ENCODE data around the gene MVD. TPM values are rescaled to one million over a fixed set of nuclear protein-coding genes. Genes with fewer than 3 reads are reported as not detected.

The MVD gene
- polyA plus RNA-seq, 4 donors: 28.4 to 115 (median 34.9) TPM

DNA sequence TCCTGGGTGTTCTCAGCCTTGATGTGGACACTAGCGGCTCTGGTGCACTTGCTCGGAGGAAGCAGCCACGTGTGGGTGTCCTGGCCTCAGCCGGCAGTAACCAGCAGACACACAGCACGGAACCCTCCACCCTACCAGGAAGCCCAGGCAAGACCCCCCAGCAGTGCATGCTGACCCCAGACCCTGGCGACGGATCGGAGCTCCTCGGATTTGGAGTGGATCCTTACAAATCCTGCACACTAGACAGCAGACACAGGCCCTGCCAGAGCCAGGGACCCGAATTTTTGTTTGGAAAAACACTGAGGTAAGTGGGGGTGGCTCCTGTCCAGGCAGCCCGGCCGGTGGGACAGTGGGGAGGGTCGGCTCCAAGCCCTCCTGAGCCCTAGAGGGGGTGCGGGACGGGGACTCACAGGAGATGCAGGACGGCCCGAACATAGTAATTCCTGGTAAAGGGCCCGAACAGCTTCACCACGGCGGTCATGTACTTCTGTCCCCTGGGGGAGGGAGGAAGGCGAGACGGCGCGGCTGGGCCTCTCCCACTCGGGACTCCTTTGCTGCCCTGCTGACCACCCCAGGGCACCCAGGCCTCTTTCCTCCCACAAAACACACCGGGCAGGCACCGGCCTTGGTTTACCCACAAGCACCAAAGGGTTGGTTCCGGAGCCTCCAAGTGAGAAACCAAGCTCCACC is 16.4 kb downstream of the MVD start:
- Histone ChIP-seq H3K4me1 (ENCODE audit: control insufficient read depth in 3 of 3, insufficient read depth in 2 of 3, low read depth in 1 of 3, low read length in 2 of 3) (peaks cover 0 to 12% (median 6%) of the 10 kb centered on the region in 3 donors), H3K27ac (ENCODE audit: low read depth in 1 of 3, low read length in 2 of 3) (no peak overlapping the region), H3K9me3 (ENCODE audit: control insufficient read depth in 2 of 2, insufficient read depth in 1 of 2, low read depth in 1 of 2, low read length in 1 of 2) (no peaks in the 10 kb centered on the region), H3K36me3 (ENCODE audit: control insufficient read depth in 3 of 3, insufficient read depth in 2 of 3, low read depth in 1 of 3, low read length in 3 of 3) (peaks cover 0 to 58% (median 0%) of the 10 kb centered on the region in 3 donors), H3K27me3 (ENCODE audit: control insufficient read depth in 3 of 3, insufficient read depth in 3 of 3, low read length in 3 of 3) (no peaks in the 10 kb centered on the region), H3K4me3 (ENCODE audit: low read depth in 1 of 3, low read length in 3 of 3) (no peak overlapping the region)
- 89 to 94% (median 91%) methylated on average over 21 to 28 of the region's 28 CpGs for WGBS, 3 donors
- FAIRE-seq (no peak), DNase-seq (no peak)

DNA sequence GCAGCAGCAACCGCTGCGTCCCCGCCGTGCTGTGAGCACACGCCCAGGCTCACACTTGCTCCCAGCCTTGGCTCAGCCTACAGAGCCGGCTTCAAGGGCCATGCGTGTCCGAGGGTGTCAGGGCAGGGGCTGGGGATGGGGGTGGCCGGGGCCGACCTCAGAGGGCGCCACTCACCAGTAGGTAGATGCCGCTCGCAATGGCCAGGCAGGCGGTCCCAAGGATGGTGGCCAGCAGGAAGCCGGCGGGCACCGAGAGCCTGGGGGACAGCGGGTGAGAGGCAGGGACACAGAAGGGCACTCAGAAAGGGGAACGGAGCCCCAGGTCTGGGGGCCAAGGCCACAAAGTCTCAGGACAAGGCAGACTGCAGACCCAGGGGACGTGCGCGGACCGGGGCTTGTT is 16.9 kb downstream of the MVD start:
- H3K27ac ChIP-seq (ENCODE audit: low read depth in 1 of 3, low read length in 2 of 3): no peak overlapping the region
- FAIRE-seq (no peak), DNase-seq (no peak)

DNA sequence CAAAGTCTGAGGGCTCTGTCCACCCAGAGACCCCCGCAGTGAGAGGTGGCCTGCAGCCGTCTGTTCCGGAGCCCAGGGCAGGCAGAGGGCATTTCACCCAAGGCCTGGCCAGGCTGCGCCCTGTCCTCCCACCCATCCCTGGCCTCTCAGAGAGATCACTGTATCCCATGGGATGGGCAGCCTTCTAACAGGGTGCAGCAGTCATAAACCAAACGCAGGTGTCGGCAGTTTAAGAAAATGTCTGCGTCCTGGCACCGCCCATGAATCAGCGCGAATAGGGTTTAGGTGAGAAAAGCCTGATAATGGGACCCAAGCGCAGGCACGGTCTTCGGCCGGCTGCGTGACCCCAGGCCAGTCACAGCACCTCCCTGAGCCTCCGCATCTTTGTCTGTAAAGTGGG is 17.4 kb downstream of the MVD start:
- DNase-seq: no peak
- Histone ChIP-seq H3K4me1 (ENCODE audit: control insufficient read depth in 3 of 3, insufficient read depth in 2 of 3, low read depth in 1 of 3, low read length in 2 of 3) (peaks cover 0 to 7% (median 6%) of the 10 kb centered on the region in 3 donors), H3K9me3 (ENCODE audit: control insufficient read depth in 2 of 2, insufficient read depth in 1 of 2, low read depth in 1 of 2, low read length in 1 of 2) (peaks cover 0 to 3% of the 10 kb centered on the region in 2 donors), H3K4me3 (ENCODE audit: low read depth in 1 of 3, low read length in 3 of 3) (no peak overlapping the region), H3K36me3 (ENCODE audit: control insufficient read depth in 3 of 3, insufficient read depth in 2 of 3, low read depth in 1 of 3, low read length in 3 of 3) (peaks cover 0 to 58% (median 0%) of the 10 kb centered on the region in 3 donors), H3K27ac (ENCODE audit: low read depth in 1 of 3, low read length in 2 of 3) (no peak overlapping the region), H3K27me3 (ENCODE audit: control insufficient read depth in 3 of 3, insufficient read depth in 3 of 3, low read length in 3 of 3) (peaks cover 0 to 7% (median 0%) of the 10 kb centered on the region in 3 donors)
- 89 to 93% (median 92%) methylated on average over 16 of the region's 16 CpGs for WGBS, 3 donors
- FAIRE-seq: no peak

More for the DNA sequence above, 16.9 kb downstream of the MVD start:
- 87 to 92% (median 90%) methylated on average over 20 to 23 of the region's 23 CpGs for WGBS, 3 donors
- peaks cover 0 to 58% (median 0%) of the 10 kb centered on the region in 3 donors for H3K36me3 ChIP-seq (ENCODE audit: control insufficient read depth in 3 of 3, insufficient read depth in 2 of 3, low read depth in 1 of 3, low read length in 3 of 3)
- peaks cover 0 to 2% (median 0%) of the 10 kb centered on the region in 3 donors for H3K27me3 ChIP-seq (ENCODE audit: control insufficient read depth in 3 of 3, insufficient read depth in 3 of 3, low read length in 3 of 3)
- peaks cover 0 to 3% of the 10 kb centered on the region in 2 donors for H3K9me3 ChIP-seq (ENCODE audit: control insufficient read depth in 2 of 2, insufficient read depth in 1 of 2, low read depth in 1 of 2, low read length in 1 of 2)
- no peak overlapping the region for H3K4me3 ChIP-seq (ENCODE audit: low read depth in 1 of 3, low read length in 3 of 3)
- H3K4me1 ChIP-seq (ENCODE audit: control insufficient read depth in 3 of 3, insufficient read depth in 2 of 3, low read depth in 1 of 3, low read length in 2 of 3): peaks cover 0 to 7% (median 6%) of the 10 kb centered on the region in 3 donors

DNA sequence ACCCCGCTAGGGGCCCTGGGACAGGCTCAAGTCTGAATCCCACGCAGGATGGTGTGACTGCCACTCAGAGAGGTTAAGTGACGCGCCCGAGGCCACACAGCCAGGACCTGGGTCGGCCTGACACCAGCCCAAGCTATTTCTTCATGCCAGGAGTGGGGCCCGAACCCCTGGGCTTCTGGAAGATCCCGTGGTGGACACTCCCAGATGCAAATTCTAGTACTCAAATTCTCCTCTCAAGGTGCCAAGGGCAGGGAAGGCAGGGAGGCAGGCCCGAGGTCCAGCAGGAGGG is 19.3 kb downstream of the MVD start:
- FAIRE-seq (no peak), DNase-seq (no peak)

DNA sequence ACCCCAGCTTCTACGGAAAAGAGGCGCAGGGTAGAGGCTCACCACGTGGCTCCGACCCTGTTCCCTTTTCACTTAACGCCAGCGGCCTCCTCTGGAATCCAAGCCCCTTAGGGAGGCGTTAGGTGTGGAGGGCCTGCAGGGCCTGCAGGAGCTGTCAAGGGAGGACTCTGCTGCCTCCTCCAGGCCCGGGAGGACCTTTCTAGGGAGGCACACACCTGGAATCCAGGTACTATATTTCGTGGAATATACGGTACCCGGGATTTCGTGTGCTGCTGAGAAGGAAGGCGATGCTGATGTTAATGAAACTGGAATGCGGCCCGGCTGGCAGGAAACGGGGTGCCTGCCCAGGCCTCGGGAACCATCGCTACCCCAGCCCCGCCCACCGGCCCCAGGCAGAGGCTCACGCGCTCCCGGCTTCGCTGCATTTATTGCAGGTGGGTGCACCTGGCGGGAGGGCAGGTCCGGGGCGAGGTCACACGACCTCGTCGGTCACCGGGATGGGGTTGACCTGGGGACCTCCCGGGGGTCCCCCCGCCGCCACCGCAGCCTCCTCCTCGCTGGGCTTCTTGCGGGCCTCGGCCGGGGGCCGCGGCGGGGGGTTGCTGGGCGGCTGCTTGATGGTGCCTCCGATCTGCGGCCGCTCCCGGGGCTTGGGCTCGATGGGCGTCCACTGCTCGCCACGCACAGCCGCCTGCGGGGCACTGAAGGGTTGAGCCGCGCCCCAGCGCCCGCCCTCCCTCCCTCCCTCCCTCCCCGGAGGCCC is 19.8 kb downstream of the MVD start:
- no peak overlapping the region for H3K4me3 ChIP-seq (ENCODE audit: low read depth in 1 of 3, low read length in 3 of 3)
- FAIRE-seq (no peak), DNase-seq (no peak)
- 84 to 87% (median 85%) methylated on average over 46 to 58 of the region's 58 CpGs for WGBS, 3 donors
- peaks cover 0 to 17% (median 4%) of the 10 kb centered on the region in 3 donors for H3K4me1 ChIP-seq (ENCODE audit: control insufficient read depth in 3 of 3, insufficient read depth in 2 of 3, low read depth in 1 of 3, low read length in 2 of 3)
- H3K27me3 ChIP-seq (ENCODE audit: control insufficient read depth in 3 of 3, insufficient read depth in 3 of 3, low read length in 3 of 3): peaks cover 0 to 31% (median 13%) of the 10 kb centered on the region in 3 donors
- no peak overlapping the region for H3K27ac ChIP-seq (ENCODE audit: low read depth in 1 of 3, low read length in 2 of 3)
- peaks cover 0 to 3% of the 10 kb centered on the region in 2 donors for H3K9me3 ChIP-seq (ENCODE audit: control insufficient read depth in 2 of 2, insufficient read depth in 1 of 2, low read depth in 1 of 2, low read length in 1 of 2)
- H3K36me3 ChIP-seq (ENCODE audit: control insufficient read depth in 3 of 3, insufficient read depth in 2 of 3, low read depth in 1 of 3, low read length in 3 of 3): peaks cover 0 to 49% (median 0%) of the 10 kb centered on the region in 3 donors

More for the DNA sequence above, 19.3 kb downstream of the MVD start:
- peaks cover 0 to 3% of the 10 kb centered on the region in 2 donors for H3K9me3 ChIP-seq (ENCODE audit: control insufficient read depth in 2 of 2, insufficient read depth in 1 of 2, low read depth in 1 of 2, low read length in 1 of 2)
- 89 to 90% (median 89%) methylated on average over 8 to 9 of the region's 9 CpGs for WGBS, 3 donors
- peaks cover 0 to 15% (median under 1%) of the 10 kb centered on the region in 3 donors for H3K4me1 ChIP-seq (ENCODE audit: control insufficient read depth in 3 of 3, insufficient read depth in 2 of 3, low read depth in 1 of 3, low read length in 2 of 3)
- H3K4me3 ChIP-seq (ENCODE audit: low read depth in 1 of 3, low read length in 3 of 3): no peak overlapping the region
- no peak overlapping the region for H3K27ac ChIP-seq (ENCODE audit: low read depth in 1 of 3, low read length in 2 of 3)
- peaks cover 0 to 51% (median 0%) of the 10 kb centered on the region in 3 donors for H3K36me3 ChIP-seq (ENCODE audit: control insufficient read depth in 3 of 3, insufficient read depth in 2 of 3, low read depth in 1 of 3, low read length in 3 of 3)
- H3K27me3 ChIP-seq (ENCODE audit: control insufficient read depth in 3 of 3, insufficient read depth in 3 of 3, low read length in 3 of 3): peaks cover 0 to 26% (median 10%) of the 10 kb centered on the region in 3 donors

DNA sequence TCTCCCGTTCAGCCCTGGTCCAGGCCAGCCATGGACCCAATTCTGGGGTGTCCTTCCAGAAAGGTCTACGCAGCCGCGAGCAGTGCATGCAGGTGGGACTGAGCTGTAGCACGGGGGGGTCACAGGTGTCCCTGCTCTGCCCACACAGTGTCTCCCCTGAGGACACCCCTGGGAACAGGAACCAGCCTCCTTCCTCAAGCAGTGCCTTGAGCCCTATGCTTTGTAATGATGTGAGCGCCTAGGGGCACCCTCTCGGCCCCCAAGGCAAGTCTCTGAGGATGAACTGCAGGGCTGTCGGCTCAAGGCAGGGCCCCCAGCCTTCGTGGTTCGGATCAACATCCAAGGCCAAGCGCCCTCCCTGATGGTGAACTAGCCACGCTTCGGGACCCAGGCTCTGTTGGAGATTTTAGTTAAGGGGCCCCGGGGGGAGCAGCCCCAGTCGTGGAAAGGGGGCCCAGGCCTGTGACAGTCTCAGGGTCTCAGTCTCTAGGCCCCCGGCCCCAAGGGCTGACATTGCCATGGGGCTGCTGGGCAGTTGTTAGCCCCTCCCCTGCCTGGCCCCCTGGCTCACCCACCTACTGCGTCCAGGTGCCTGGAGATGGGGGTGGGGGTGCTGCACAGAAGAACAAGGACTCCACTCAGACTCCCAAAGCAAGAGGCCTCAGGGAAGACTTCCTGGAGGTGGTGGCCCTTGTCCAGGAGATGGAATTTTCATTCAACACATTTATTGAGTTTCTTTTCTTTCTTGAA is 22.2 kb downstream of the MVD start:
- Histone ChIP-seq H3K4me1 (ENCODE audit: control insufficient read depth in 3 of 3, insufficient read depth in 2 of 3, low read depth in 1 of 3, low read length in 2 of 3) (peaks cover 0 to 17% (median 4%) of the 10 kb centered on the region in 3 donors), H3K4me3 (ENCODE audit: low read depth in 1 of 3, low read length in 3 of 3) (no peak overlapping the region), H3K27me3 (ENCODE audit: control insufficient read depth in 3 of 3, insufficient read depth in 3 of 3, low read length in 3 of 3) (peaks cover 0 to 42% (median 13%) of the 10 kb centered on the region in 3 donors), H3K36me3 (ENCODE audit: control insufficient read depth in 3 of 3, insufficient read depth in 2 of 3, low read depth in 1 of 3, low read length in 3 of 3) (peaks cover 0 to 30% (median 0%) of the 10 kb centered on the region in 3 donors), H3K9me3 (ENCODE audit: control insufficient read depth in 2 of 2, insufficient read depth in 1 of 2, low read depth in 1 of 2, low read length in 1 of 2) (peaks cover 0 to 3% of the 10 kb centered on the region in 2 donors), H3K27ac (ENCODE audit: low read depth in 1 of 3, low read length in 2 of 3) (no peak overlapping the region)
- DNase-seq (no peak), FAIRE-seq (no peak)
- WGBS, 3 donors: 40 to 58% (median 44%) methylated on average over 15 to 17 of the region's 17 CpGs

DNA sequence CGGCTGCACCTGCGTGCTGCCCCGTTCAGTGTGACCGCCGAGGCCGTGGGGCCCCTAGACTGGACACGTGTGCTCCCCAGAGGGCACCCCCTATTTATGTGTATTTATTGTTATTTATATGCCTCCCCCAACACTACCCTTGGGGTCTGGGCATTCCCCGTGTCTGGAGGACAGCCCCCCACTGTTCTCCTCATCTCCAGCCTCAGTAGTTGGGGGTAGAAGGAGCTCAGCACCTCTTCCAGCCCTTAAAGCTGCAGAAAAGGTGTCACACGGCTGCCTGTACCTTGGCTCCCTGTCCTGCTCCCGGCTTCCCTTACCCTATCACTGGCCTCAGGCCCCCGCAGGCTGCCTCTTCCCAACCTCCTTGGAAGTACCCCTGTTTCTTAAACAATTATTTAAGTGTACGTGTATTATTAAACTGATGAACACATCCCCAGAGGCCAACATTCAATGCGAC is 22.8 kb downstream of the MVD start:
- DNase-seq (no peak), FAIRE-seq (no peak)
- H3K36me3 ChIP-seq (ENCODE audit: control insufficient read depth in 3 of 3, insufficient read depth in 2 of 3, low read depth in 1 of 3, low read length in 3 of 3): peaks cover 0 to 24% (median 0%) of the 10 kb centered on the region in 3 donors
- H3K27ac ChIP-seq (ENCODE audit: low read depth in 1 of 3, low read length in 2 of 3): no peak overlapping the region
- H3K9me3 ChIP-seq (ENCODE audit: control insufficient read depth in 2 of 2, insufficient read depth in 1 of 2, low read depth in 1 of 2, low read length in 1 of 2): peaks cover 0 to 3% of the 10 kb centered on the region in 2 donors
- H3K27me3 ChIP-seq (ENCODE audit: control insufficient read depth in 3 of 3, insufficient read depth in 3 of 3, low read length in 3 of 3): peaks cover 0 to 42% (median 13%) of the 10 kb centered on the region in 3 donors
- H3K4me3 ChIP-seq (ENCODE audit: low read depth in 1 of 3, low read length in 3 of 3): no peak overlapping the region
- H3K4me1 ChIP-seq (ENCODE audit: control insufficient read depth in 3 of 3, insufficient read depth in 2 of 3, low read depth in 1 of 3, low read length in 2 of 3): peaks cover 0 to 17% (median 4%) of the 10 kb centered on the region in 3 donors
- WGBS, 3 donors: 19 to 39% (median 20%) methylated on average over 12 to 13 of the region's 13 CpGs
